SK-N-MC (cell line): ENCODE results near the gene CLCN6.

Experiments used
- DNase-seq: peaks from one replicate; pipeline ENCODE4 v3.0.0-alpha.2; 2011; ENCODE audit warnings: low read depth, low spot score
- H3K27ac ChIP-seq: fragments of 200-600 bp; sonication (generic); 2 replicates; pipeline ENCODE4 v1.5.1; 2016; ENCODE audit warnings: mixed run types
- H3K36me3 ChIP-seq: fragments of 200-600 bp; sonication (generic); 2 replicates; pipeline ENCODE4 v1.6.1; 2017; ENCODE audit warnings: antibody characterized with exemption, low read length, mixed read lengths; ENCODE audit not compliant: insufficient read depth
- H3K4me3 ChIP-seq: fragments of 200-600 bp; sonication (generic); 2 replicates; pipeline ENCODE4 v1.5.1; 2016
- H3K9ac ChIP-seq: fragments of 200-600 bp; sonication (generic); 2 replicates; pipeline ENCODE4 v1.8.0; 2017; ENCODE audit warnings: mixed run types, mixed read lengths; ENCODE audit not compliant: insufficient read length
- H3K9me3 ChIP-seq: fragments of 200-600 bp; sonication (generic); 2 replicates; pipeline ENCODE4 v1.6.1; 2017; ENCODE audit warnings: low read depth, mild to moderate bottlenecking, antibody characterized with exemption, low read length, moderate library complexity, mixed read lengths
- EZH2 ChIP-seq: fragments of 200-600 bp; sonication (generic); IDR thresholded peaks from one replicate; pipeline ENCODE4 v1.6.1; 2017; ENCODE audit warnings: antibody characterized with exemption
- FOXP2 ChIP-seq: optimal IDR thresholded peaks from 2 replicates; pipeline ENCODE3; 2011; ENCODE audit warnings: mild to moderate bottlenecking, moderate library complexity; ENCODE audit not compliant: insufficient read depth; ENCODE audit errors: extremely low read length, control extremely low read depth
- POLR2AphosphoS5 ChIP-seq: IDR thresholded peaks from 2 replicates; pipeline ENCODE4 v1.6.1; 2012; ENCODE audit warnings: mild to moderate bottlenecking, low read depth, low read length, borderline replicate concordance

CLCN6 gene

GRCh38 chr1:11873395-11874257 is 67.6 kb downstream of the CLCN6 start:
- Histone ChIP-seq H3K4me3 (no peak overlapping the region), H3K27ac (no peak overlapping the region), H3K36me3 (no peaks in the 10 kb centered on the region), H3K9ac (no peak overlapping the region), H3K9me3 (no peaks in the 10 kb centered on the region)
- DNase-seq, result no peak
- TF ChIP-seq FOXP2 (no peak), POLR2AphosphoS5 (no peak), EZH2 (no peak)

DNA sequence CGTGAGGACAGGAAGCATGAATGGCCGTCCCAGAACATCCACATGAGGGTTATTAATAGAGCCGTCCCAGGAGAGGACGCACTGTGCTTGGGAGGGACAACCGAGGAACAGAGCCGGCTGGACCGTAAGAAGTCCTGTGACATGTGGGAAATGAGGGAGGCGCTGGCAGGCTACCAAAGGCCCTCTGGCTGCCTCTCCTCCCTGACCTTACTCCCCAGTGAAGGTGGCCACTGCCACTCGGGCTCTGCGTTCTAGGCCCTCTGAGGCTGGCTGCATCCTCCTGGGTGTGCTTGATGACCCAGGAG is 68.2 kb downstream of the CLCN6 start:
- Histone ChIP-seq H3K36me3 (no peaks in the 10 kb centered on the region), H3K4me3 (no peak overlapping the region), H3K9me3 (no peaks in the 10 kb centered on the region), H3K27ac (no peak overlapping the region), H3K9ac (no peak overlapping the region)
- TF ChIP-seq POLR2AphosphoS5 (no peak), EZH2 (no peak), FOXP2 (no peak)
- no peak for DNase-seq

GRCh38 chr1:11874624-11875023 is 68.6 kb downstream of the CLCN6 start:
- H3K36me3 ChIP-seq, result no peaks in the 10 kb centered on the region
- H3K9ac ChIP-seq, result no peak overlapping the region
- DNase-seq, result no peak
- no peak for TF ChIP-seq EZH2
- TF ChIP-seq FOXP2, result no peak
- TF ChIP-seq POLR2AphosphoS5, result no peak
- H3K4me3 ChIP-seq, result no peak overlapping the region
- no peak overlapping the region for H3K27ac ChIP-seq
- no peaks in the 10 kb centered on the region for H3K9me3 ChIP-seq

- no peak overlapping the region for H3K4me3 ChIP-seq
- H3K9ac ChIP-seq, result no peak overlapping the region
- no peak overlapping the region for H3K27ac ChIP-seq
- DNase-seq, result no peak
- H3K36me3 ChIP-seq, result no peaks in the 10 kb centered on the region
- H3K9me3 ChIP-seq, result no peaks in the 10 kb centered on the region
- TF ChIP-seq FOXP2, result no peak
- no peak for TF ChIP-seq POLR2AphosphoS5
- TF ChIP-seq EZH2, result no peak
These were observed 69.1 kb downstream of the CLCN6 start for GRCh38 chr1:11875094-11875493.

DNA sequence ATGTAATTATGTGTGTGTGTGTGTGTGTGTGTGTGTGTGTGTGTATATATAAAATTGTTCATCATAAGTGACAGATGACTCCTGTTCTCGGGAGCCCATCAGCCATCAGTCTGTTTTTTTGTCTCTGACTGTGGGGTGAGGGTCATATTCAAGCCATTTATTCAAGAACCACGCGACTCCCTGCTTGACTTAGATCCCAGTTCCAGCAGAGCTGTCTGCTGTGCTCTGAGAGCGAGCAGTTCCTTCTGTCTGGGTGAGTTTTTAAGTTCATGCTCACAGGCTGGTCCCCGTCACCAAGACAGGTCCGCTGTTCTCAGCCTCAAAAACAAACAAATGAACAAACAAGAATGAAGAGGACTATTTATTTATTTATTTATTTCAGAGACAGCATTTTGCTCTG is 71.1 kb downstream of the CLCN6 start:
- H3K27ac ChIP-seq, result no peak overlapping the region
- H3K4me3 ChIP-seq, result no peak overlapping the region
- no peaks in the 10 kb centered on the region for H3K9me3 ChIP-seq
- TF ChIP-seq FOXP2, result no peak
- TF ChIP-seq EZH2, result no peak
- no peak for TF ChIP-seq POLR2AphosphoS5
- no peaks in the 10 kb centered on the region for H3K36me3 ChIP-seq
- DNase-seq, result no peak
- no peak overlapping the region for H3K9ac ChIP-seq

DNA sequence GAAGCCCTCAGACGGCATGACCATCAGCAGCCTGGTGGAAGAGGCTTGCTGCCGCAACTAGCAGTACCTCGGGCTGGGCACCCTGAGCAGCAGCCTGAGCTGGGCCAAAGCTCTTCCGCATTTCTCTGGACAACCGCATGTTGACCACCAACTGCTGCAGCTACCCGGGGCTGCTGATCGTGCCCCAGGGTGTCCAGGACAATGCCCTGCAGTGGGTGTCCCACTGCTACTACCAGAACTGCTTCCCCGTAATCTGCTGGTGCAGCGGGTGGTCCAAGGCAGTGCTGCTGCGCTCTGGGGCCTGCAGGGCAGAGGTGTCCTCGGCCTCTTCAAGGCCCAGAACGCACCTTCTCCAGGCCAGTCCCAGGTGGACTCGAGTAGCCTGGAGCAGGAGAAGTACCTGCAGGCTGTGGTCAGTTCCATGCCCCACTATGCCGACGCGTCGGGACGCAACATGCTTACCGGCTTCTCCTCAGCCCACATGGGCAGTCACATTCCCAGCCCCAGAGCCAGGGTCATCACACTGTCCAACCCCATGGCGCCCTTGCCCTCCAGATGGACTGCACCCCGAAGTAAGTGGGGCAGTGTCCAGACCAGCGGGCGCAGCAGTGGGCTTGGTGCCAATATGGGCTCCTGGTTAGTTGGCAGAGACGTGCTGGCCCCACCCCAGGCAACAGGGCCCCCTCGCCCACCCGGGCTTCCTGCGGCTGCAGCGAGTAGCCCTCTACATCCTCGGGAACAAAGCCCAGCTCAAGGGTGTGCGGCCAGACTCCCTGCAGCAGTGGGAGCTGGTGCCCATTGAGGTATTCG is 72.3 kb downstream of the CLCN6 start:
- no peak for DNase-seq
- no peak overlapping the region for H3K27ac ChIP-seq
- H3K9ac ChIP-seq, result no peak overlapping the region
- no peaks in the 10 kb centered on the region for H3K36me3 ChIP-seq
- no peak for TF ChIP-seq FOXP2
- no peak for TF ChIP-seq POLR2AphosphoS5
- no peak for TF ChIP-seq EZH2
- no peaks in the 10 kb centered on the region for H3K9me3 ChIP-seq
- no peak overlapping the region for H3K4me3 ChIP-seq

GRCh38 chr1:11878891-11879190 is 72.8 kb downstream of the CLCN6 start:
- Histone ChIP-seq H3K9ac (no peak overlapping the region), H3K36me3 (no peaks in the 10 kb centered on the region), H3K4me3 (no peak overlapping the region), H3K9me3 (no peaks in the 10 kb centered on the region), H3K27ac (no peak overlapping the region)
- TF ChIP-seq POLR2AphosphoS5, result no peak
- no peak for TF ChIP-seq EZH2
- no peak for TF ChIP-seq FOXP2
- no peak for DNase-seq

DNA sequence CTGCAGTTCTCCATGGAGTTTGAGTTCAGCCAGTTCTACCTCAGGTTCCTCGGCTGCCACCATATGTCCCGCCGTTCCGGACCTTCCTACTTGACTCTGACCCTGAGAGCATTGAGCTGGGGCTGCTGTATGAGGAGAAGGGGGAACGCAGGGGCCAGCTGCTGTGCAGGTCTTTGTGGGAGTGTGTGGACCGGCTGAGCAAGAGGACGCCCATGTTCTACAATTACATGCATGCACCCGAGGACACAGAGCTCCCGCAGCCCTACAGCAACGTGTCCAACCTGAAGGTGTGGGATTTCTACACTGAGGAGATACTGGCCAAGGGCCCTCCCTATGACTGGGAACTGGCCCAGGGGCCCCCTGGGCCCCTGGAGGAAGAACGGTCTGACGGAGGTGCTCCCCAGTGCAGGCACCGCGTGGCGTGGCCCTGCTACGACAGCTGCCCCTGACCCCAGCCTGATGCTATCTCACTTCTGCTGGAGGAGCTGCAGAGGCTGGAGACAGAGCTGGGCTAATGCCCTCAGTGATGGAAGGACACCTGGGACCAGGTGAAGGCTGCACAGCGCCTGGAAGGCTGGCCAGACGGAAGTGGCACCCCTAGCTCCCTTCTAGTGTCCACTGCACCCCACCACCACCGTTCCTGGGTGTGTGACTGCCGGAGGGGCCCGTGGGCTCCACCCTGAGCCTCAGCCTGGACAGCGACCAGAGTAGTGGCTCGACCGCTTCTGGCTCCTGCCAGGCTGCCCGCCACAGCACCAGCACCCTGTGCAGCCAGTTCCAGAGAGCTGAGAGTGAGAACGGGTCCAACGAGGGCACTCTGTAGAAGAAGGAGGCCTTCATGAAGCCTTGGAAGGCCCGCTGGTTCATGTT is 73.6 kb downstream of the CLCN6 start:
- Histone ChIP-seq H3K27ac (no peak overlapping the region), H3K9me3 (no peaks in the 10 kb centered on the region), H3K9ac (no peak overlapping the region), H3K4me3 (no peak overlapping the region), H3K36me3 (no peaks in the 10 kb centered on the region)
- no peak for TF ChIP-seq POLR2AphosphoS5
- no peak for TF ChIP-seq EZH2
- TF ChIP-seq FOXP2, result no peak
- no peak for DNase-seq
